K562 (cell line): ENCODE results near the gene ZC3H6. TPM values are rescaled to one million over a fixed set of nuclear protein-coding genes. Genes with fewer than 3 reads are reported as not detected.

ENCODE experiments used
- ATAC-seq: fragments of 200-7000 bp; cut with Tn5 transposase; 3 replicates; pipeline ENCODE4 v1.9.1; 2020; ENCODE audit warnings: moderate library complexity
- BruUV-seq: library from RNA; stranded (reverse); fragments of 400-500 nt; replicated peaks from 2 replicates; lab custom pipeline; 2021; lab: Mats Ljungman, UMichigan
- CTCF ChIA-PET: fragments of 300-600 bp; formaldehyde crosslinking; extraction: SDS; loops from one replicate; lab custom pipeline; 2021; ENCODE audit warnings: low intra/inter-chr PET ratio; lab: Yijun Ruan, JAX
- POLR2A ChIA-PET: fragments of 300-600, 350-650 bp; sonication (Branson Sonifier 250); formaldehyde crosslinking; extraction: SDS; loops from one replicate; lab custom pipeline; 2021; ENCODE audit warnings: antibody characterized with exemption, inconsistent platforms; lab: Yijun Ruan, JAX
- DNase-seq, 4 experiments: peaks; one replicate each; pipeline versions ENCODE4 v3.0.0 to v3.0.0-alpha.2; 2011 to 2018; ENCODE audit warnings: low spot score in 3 of 4, mixed read lengths in 3 of 4; ENCODE audit errors: extremely low read depth in 1 of 4
- FAIRE-seq: peaks from 2 replicates; lab custom pipeline; 2011; peaks lifted over from hg19 to GRCh38; lab: Jason Lieb, UNC
- H2AFZ ChIP-seq: 2 replicates; pipeline ENCODE4 v1.6.0; 2011; ENCODE audit warnings: low read depth, low read length, control low read depth, inconsistent platforms
- H3K27ac ChIP-seq: fragments of 200-600 bp; 3 replicates; pipeline ENCODE4 v1.8.0; 2011; ENCODE audit warnings: low read depth, mild to moderate bottlenecking, control low read depth, inconsistent platforms, low read length, moderate library complexity, mixed read lengths; ENCODE audit errors: extremely low read depth
- H3K27me3 ChIP-seq, 2 experiments: fragments of 300-600 bp in 1 of 2; 2 replicates in 1 of 2; 3 replicates in 1 of 2; pipeline versions ENCODE4 v1.6.0 to v1.8.0; 2011; ENCODE audit warnings: inconsistent platforms in 2 of 2, low read length in 2 of 2, mild to moderate bottlenecking in 1 of 2, mixed read lengths in 1 of 2, moderate library complexity in 1 of 2; ENCODE audit not compliant: control insufficient read depth in 2 of 2, insufficient read depth in 2 of 2
- H3K36me3 ChIP-seq: fragments of 300-600 bp; 3 replicates; pipeline ENCODE4 v1.8.0; 2011; ENCODE audit warnings: mild to moderate bottlenecking, low read length, inconsistent platforms; ENCODE audit not compliant: control insufficient read depth, insufficient read depth
- H3K4me1 ChIP-seq, 2 experiments: fragments of 200-600 bp in 1 of 2; replicated peaks in 1 of 2; 2 replicates in 1 of 2; 3 replicates in 1 of 2; pipeline versions ENCODE4 v1.5.1 to v1.8.0; 2011; ENCODE audit warnings: inconsistent platforms in 2 of 2, low read length in 2 of 2, mild to moderate bottlenecking in 1 of 2, mixed read lengths in 1 of 2, moderate library complexity in 1 of 2; ENCODE audit not compliant: control insufficient read depth in 2 of 2, insufficient read depth in 2 of 2
- H3K4me2 ChIP-seq: 2 replicates; pipeline ENCODE4 v1.6.1; 2011; ENCODE audit warnings: low read length, control low read depth, inconsistent platforms, mixed read lengths; ENCODE audit not compliant: insufficient read depth
- H3K4me3 ChIP-seq: fragments of 200-600 bp; sonication (generic), shearing (Covaris generic); 2 replicates; pipeline ENCODE4 v1.5.1; 2016; ENCODE audit warnings: control low read depth, inconsistent platforms
- H3K79me2 ChIP-seq: fragments of 200-600 bp; 3 replicates; pipeline ENCODE4 v1.8.0; 2011; ENCODE audit warnings: low read length, inconsistent platforms; ENCODE audit not compliant: control insufficient read depth, insufficient read depth
- H3K9ac ChIP-seq, 2 experiments: 2 replicates each; pipeline versions ENCODE4 v1.6.0 to v1.6.1; 2011; ENCODE audit warnings: low read depth in 2 of 2, low read length in 2 of 2, control low read depth in 1 of 2, inconsistent platforms in 1 of 2, mild to moderate bottlenecking in 1 of 2, mixed read lengths in 1 of 2; ENCODE audit not compliant: insufficient read depth in 1 of 2
- H3K9me1 ChIP-seq: one replicate; pipeline ENCODE4 v1.6.0; 2011; ENCODE audit warnings: inconsistent platforms, mild to moderate bottlenecking, low read length, moderate library complexity; ENCODE audit not compliant: control insufficient read depth, insufficient read depth
- H3K9me3 ChIP-seq: replicated peaks from 2 replicates; pipeline ENCODE4 v1.5.1; 2011; ENCODE audit warnings: low read depth, low read length, inconsistent platforms; ENCODE audit not compliant: control insufficient read depth, insufficient read depth
- H4K20me1 ChIP-seq: replicated peaks from 2 replicates; pipeline ENCODE4 v1.6.1; 2011; ENCODE audit warnings: low read length, inconsistent platforms, mixed read lengths; ENCODE audit not compliant: control insufficient read depth, insufficient read depth
- BRF2 ChIP-seq: IDR thresholded peaks from 3 replicates; pipeline ENCODE4 v1.6.1; 2011; ENCODE audit warnings: borderline replicate concordance, mild to moderate bottlenecking; ENCODE audit not compliant: insufficient read length, insufficient read depth
- CSDE1 ChIP-seq, 2 experiments: fragments of 450-650 bp; IDR thresholded peaks; 2 replicates each; pipeline ENCODE4 v1.6.1; 2016; ENCODE audit warnings: mild to moderate bottlenecking in 1 of 2
- ERF ChIP-seq: fragments of 450-650 bp; formaldehyde crosslinking; IDR thresholded peaks from 2 replicates; pipeline ENCODE4 v1.4.0; 2020; ENCODE audit warnings: mild to moderate bottlenecking, mixed read lengths
- EWSR1 ChIP-seq: fragments of 450-650 bp; IDR thresholded peaks from 2 replicates; pipeline ENCODE4 v1.6.1; 2018; ENCODE audit warnings: borderline replicate concordance, mild to moderate bottlenecking, low read depth, moderate library complexity; ENCODE audit not compliant: partially characterized antibody
- HOXB6 ChIP-seq: fragments of 250-450 bp; sonication (Bioruptor Pico); IDR thresholded peaks from 2 replicates; pipeline ENCODE4 v1.5.1; 2022; ENCODE audit warnings: mild to moderate bottlenecking, borderline replicate concordance
- JUND ChIP-seq, 2 experiments: IDR thresholded peaks; 2 replicates in 1 of 2; 3 replicates in 1 of 2; pipeline ENCODE4 v1.6.1; 2011; ENCODE audit warnings: borderline replicate concordance in 2 of 2, low read depth in 2 of 2, low read length in 2 of 2, improper control_type of control experiment in 1 of 2, missing biosample characterization in 1 of 2, missing genetic modification characterization in 1 of 2, missing genetic modification reagents in 1 of 2
- STAT5A ChIP-seq: IDR thresholded peaks from 2 replicates; pipeline ENCODE4 v1.6.1; 2012; ENCODE audit warnings: low read length, inconsistent platforms, borderline replicate concordance
- UBTF ChIP-seq, 2 experiments: IDR thresholded peaks; 2 replicates each; pipeline ENCODE4 v1.6.1; 2012; ENCODE audit warnings: improper control_type of control experiment in 2 of 2, low read depth in 2 of 2, low read length in 2 of 2, borderline replicate concordance in 1 of 2
- ZC3H11A ChIP-seq: IDR thresholded peaks from 2 replicates; pipeline ENCODE4 v1.6.1; 2012; ENCODE audit warnings: low read depth, low read length, improper control_type of control experiment
- in situ Hi-C: fragments of 300-500 bp; cut with MboI; formaldehyde crosslinking; loops from 4 replicates; pipeline ENCODE4 v1.15.0; 2018; ENCODE audit warnings: inconsistent platforms, mixed read lengths
- intact Hi-C: fragments of 100-400 bp; cut with micrococcal nuclease; formaldehyde crosslinking; loops from 2 replicates; pipeline ENCODE4 v1.14.2; 2022
- polyA plus RNA-seq, 8 experiments: library from polyadenylated mRNA; depleted of rRNA in 4 of 8; stranded (reverse) in 5 of 8; unstranded in 3 of 8; fragments of >200 nt; fragmentation: Nextera tagmentation in 2 of 8; fragmentation: Illumina TruSeq in 1 of 8; extraction: Ambion mirVana in 2 of 8; extraction: Trizol in 1 of 8; gene quantifications; 2 replicates each; pipeline versions ENCODE4 v1.2.1 to v1.2.3, GENCODE V29; 2011 to 2014; ENCODE audit warnings: inconsistent platforms in 1 of 8, missing spikeins in 1 of 8
- total RNA-seq, 7 experiments: library from RNA; depleted of rRNA in 6 of 7; stranded (reverse); fragments of >200 nt in 6 of 7; fragmentation: Illumina TruSeq in 2 of 7; extraction: Trizol in 2 of 7; gene quantifications; 2 replicates each; pipeline versions ENCODE4 v1.2.1 to v1.2.3, GENCODE V29; 2011 to 2021; ENCODE audit warnings: low replicate concordance in 1 of 7
- TF ChIP-seq, protein P1 (sequence below), 2 experiments: IDR thresholded peaks; 2 replicates each; pipeline ENCODE4 v1.6.1; 2011; ENCODE audit warnings: borderline replicate concordance in 1 of 2, control low read depth in 1 of 2, low read depth in 1 of 2, low read length in 1 of 2, mild to moderate bottlenecking in 1 of 2, mixed read lengths in 1 of 2, moderate library complexity in 1 of 2; ENCODE audit not compliant: insufficient read depth in 1 of 2, insufficient read length in 1 of 2, poor library complexity in 1 of 2, severe bottlenecking in 1 of 2; ENCODE audit errors: extremely low read depth in 1 of 2
- TF ChIP-seq, protein P2 (sequence below), 2 experiments: fragments of 150-350 bp in 1 of 2; IDR thresholded peaks; 2 replicates each; pipeline ENCODE4 v1.6.1; 2012 to 2016; ENCODE audit warnings: low read depth in 2 of 2, low read length in 2 of 2, mild to moderate bottlenecking in 1 of 2, moderate library complexity in 1 of 2

Gene ZC3H6
- total and polyA plus RNA-seq, 9 of the 15 experiments (the other 6 are each of a cell fraction or from before 2014, with no cell fraction given): 0.45 to 1.9 (median 1.5) TPM

- BruUV-seq: no TSS peak
- no peak for DNase-seq
- TF ChIP-seq HOXB6 (CRISPR knock-in tag) (no peak), JUND (IDR thresholded peaks at IDR 0.05; ENCODE audit: borderline replicate concordance, low read depth, low read length) (no peak), JUND (tag; IDR thresholded peaks at IDR 0.05; ENCODE audit: borderline replicate concordance, low read depth, low read length) (no peak), BRF2 (no peak), EWSR1 (no peak), STAT5A (no peak), CSDE1 (IDR thresholded peaks at IDR 0.05) (no peak), UBTF (IDR thresholded peaks at IDR 0.05; ENCODE audit: borderline replicate concordance in 1 of 2, low read depth in 2 of 2, low read length in 2 of 2) (no peak), ERF (CRISPR knock-in tag) (no peak), ZC3H11A (no peak)
- TF ChIP-seq, protein P1, sequence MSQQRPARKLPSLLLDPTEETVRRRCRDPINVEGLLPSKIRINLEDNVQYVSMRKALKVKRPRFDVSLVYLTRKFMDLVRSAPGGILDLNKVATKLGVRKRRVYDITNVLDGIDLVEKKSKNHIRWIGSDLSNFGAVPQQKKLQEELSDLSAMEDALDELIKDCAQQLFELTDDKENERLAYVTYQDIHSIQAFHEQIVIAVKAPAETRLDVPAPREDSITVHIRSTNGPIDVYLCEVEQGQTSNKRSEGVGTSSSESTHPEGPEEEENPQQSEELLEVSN (IDR thresholded peaks at IDR 0.05; ENCODE audit: borderline replicate concordance in 1 of 2, extremely low read depth in 1 of 2, insufficient read depth in 1 of 2, insufficient read length in 1 of 2, low read depth in 1 of 2, low read length in 1 of 2, poor library complexity in 1 of 2, severe bottlenecking in 1 of 2): no peak
- TF ChIP-seq, protein P2, sequence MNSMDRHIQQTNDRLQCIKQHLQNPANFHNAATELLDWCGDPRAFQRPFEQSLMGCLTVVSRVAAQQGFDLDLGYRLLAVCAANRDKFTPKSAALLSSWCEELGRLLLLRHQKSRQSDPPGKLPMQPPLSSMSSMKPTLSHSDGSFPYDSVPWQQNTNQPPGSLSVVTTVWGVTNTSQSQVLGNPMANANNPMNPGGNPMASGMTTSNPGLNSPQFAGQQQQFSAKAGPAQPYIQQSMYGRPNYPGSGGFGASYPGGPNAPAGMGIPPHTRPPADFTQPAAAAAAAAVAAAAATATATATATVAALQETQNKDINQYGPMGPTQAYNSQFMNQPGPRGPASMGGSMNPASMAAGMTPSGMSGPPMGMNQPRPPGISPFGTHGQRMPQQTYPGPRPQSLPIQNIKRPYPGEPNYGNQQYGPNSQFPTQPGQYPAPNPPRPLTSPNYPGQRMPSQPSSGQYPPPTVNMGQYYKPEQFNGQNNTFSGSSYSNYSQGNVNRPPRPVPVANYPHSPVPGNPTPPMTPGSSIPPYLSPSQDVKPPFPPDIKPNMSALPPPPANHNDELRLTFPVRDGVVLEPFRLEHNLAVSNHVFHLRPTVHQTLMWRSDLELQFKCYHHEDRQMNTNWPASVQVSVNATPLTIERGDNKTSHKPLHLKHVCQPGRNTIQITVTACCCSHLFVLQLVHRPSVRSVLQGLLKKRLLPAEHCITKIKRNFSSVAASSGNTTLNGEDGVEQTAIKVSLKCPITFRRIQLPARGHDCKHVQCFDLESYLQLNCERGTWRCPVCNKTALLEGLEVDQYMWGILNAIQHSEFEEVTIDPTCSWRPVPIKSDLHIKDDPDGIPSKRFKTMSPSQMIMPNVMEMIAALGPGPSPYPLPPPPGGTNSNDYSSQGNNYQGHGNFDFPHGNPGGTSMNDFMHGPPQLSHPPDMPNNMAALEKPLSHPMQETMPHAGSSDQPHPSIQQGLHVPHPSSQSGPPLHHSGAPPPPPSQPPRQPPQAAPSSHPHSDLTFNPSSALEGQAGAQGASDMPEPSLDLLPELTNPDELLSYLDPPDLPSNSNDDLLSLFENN (IDR thresholded peaks at IDR 0.05; ENCODE audit: low read depth in 2 of 2, low read length in 2 of 2): no peak
These were observed 35.5 kb downstream of the ZC3H6 start for GRCh38 chr2:112310906-112311305.

More at GRCh38 chr2:112310906-112311305, 35.5 kb downstream of the ZC3H6 start:
- FAIRE-seq: no peak
- Histone ChIP-seq H3K27me3 (no peaks in the 10 kb centered on the region), H3K4me3 (no peak overlapping the region), H3K9me3 (no peaks in the 10 kb centered on the region), H3K79me2 (no peaks in the 10 kb centered on the region), H3K9me1 (no peaks in the 10 kb centered on the region), H3K9ac (no peak overlapping the region), H2AFZ (no peak overlapping the region), H3K4me1 (no peaks in the 10 kb centered on the region), H4K20me1 (no peaks in the 10 kb centered on the region), H3K4me2 (no peak overlapping the region), H3K36me3 (no peaks in the 10 kb centered on the region), H3K27ac (no peak overlapping the region)
- ATAC-seq: no peak
- ChIA-PET POLR2A (interaction anchor here (0.5 to 0.6 kb wide), 2 partner anchors 70 to 146 kb away, joined by 3 to 4 read pairs; no protein-coding TSS in a partner anchor), CTCF (no interaction called here)
- intact Hi-C loops: no loop called here
- in situ Hi-C loops: no loop called here
